GM12872 (cell line): Measurements from ENCODE around the gene LARGE1.

Source experiments
- TF ChIP-seq, protein P1 (sequence below): IDR thresholded peaks from 3 replicates; pipeline ENCODE4 v1.5.1; 2011; ENCODE audit warnings: low read depth, mild to moderate bottlenecking, low read length, moderate library complexity; ENCODE audit not compliant: insufficient read depth

The LARGE1 gene

DNA sequence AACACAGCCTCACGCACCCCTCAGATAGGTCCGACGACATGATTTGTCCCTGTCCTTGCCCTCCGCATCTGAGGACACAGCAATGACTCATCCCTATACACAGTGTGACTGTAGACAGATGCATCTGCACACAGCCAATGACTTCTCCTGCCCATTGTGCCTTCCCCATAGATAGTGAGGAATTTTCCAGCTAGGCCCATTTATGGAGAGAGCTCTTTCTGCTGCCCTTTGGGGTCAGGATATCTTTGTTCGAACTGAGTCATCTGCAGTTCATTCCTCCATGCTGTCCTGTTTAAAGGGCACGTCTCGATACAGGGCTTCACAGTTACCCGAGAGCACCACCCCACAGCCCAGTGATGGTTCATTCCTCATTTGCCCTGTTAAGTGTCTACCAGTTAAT lies 96.7 kb downstream of the LARGE1 start:
- TF ChIP-seq, protein P1, sequence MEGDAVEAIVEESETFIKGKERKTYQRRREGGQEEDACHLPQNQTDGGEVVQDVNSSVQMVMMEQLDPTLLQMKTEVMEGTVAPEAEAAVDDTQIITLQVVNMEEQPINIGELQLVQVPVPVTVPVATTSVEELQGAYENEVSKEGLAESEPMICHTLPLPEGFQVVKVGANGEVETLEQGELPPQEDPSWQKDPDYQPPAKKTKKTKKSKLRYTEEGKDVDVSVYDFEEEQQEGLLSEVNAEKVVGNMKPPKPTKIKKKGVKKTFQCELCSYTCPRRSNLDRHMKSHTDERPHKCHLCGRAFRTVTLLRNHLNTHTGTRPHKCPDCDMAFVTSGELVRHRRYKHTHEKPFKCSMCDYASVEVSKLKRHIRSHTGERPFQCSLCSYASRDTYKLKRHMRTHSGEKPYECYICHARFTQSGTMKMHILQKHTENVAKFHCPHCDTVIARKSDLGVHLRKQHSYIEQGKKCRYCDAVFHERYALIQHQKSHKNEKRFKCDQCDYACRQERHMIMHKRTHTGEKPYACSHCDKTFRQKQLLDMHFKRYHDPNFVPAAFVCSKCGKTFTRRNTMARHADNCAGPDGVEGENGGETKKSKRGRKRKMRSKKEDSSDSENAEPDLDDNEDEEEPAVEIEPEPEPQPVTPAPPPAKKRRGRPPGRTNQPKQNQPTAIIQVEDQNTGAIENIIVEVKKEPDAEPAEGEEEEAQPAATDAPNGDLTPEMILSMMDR: no peak

DNA sequence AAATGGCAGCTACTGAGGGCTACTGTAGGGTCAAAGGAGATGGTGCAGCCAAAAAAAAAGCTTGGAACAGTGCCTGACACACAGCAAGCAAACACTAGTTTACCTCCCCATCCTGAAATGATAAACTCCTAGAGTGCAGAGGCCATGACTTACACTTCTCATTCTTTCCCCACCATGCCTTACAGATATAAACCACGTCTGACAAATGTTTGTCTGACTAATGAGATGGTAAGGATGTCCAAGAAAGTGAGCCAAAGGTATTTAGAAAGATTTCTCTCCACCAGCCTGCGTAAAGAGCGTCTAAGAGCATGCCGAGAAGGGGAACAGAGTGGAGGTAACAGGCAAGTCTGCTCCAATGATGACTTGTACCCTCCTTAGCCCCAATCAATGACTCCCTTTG lies 99.0 kb downstream of the LARGE1 start:
- TF ChIP-seq, protein P1: no peak

DNA sequence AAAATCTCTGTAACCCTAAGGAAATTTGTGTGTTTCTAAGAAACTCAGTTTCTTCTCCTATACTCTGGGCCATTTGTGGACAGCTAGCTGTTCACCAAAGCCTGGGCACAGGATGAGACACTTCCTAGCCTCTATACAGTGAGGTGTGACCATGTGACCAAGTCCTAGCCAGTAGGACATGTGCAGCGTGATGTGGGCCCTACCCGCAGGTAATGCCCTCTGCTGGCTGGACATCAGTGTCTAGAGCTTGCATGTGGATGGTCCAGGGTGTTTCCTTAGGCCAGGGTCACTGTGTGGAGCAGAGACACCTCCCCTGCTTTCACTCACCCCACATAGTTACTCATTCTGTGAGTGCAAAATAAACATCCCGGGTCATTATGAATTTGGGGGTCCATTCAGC lies 100.5 kb downstream of the LARGE1 start:
- TF ChIP-seq, protein P1: no peak

DNA sequence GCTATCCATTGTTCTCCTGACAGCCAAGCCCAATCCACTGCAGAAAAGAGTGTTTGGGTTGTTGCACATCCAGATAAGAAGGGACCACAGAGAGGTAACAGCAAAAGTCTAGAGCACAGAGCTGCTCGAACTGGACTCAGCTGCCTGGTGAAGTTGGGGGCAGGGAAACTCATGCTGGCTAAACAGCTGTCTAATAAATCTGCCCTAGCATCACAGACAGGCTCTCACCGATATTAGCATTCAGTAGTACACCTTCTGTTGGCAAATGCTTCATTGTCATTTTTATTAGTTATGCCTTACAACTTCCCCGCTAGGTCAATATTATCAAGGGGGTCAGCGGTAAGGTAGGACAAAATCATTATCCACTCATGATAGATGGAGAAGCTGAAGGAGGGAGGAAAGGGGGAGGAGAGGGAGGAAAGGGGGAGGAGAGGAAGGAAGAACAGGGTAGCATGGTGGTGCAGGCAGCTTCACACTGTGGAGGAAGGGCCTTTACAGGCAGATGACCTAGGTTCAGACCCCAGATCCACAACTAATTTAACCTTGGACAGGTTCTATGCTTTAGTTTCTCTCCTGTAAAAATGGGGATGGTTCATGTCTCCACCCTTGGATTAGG lies 102.7 kb downstream of the LARGE1 start:
- TF ChIP-seq, protein P1: no peak

DNA sequence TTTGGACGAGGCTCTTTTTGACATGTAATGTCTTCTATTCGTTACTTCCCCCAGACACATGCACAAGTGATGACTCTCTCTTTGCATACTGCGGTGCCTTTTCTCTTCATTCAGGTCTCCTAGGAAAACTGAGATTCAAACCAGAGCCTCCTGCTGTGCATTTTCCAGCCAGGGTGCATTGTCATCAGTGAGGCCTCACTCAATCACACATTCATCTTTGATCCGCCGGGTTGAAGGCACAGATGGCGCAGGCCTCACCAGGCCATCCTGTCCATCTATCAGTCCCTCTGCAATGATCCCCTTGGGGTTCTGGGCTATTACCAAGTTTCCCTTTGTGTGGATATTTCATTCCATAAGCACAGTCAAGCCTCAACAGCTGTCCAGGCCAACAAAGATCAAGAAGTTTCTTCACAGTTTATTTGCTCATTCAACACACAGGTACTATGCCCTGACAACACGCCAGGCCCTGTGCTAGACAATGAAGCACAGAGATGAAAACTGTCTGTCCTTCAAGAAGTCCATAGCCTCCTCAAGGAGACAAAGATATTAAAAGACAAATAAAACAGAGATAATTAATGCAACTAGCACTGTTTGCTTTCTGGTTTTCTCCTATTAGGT lies 107.8 kb downstream of the LARGE1 start:
- TF ChIP-seq, protein P1: no peak

DNA sequence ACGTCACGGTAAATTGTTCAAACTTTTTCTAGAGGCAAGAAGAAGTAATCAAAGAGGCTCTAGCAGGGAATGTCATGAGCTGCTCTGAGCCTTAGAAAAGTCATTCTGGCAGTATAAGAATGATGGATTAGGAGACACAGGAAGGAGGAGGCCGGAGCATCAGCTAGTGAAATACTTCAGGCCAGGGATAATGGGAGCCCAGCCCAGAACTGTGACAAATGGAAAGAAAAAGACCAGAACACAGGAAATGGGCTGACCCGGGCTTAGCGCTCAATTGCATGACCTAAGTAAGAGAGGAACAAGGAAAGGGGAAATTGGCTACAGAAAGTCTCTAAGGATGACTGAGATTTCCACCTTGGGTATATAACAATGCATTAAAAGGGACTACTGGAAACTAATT lies 108.6 kb downstream of the LARGE1 start:
- TF ChIP-seq, protein P1: no peak

DNA sequence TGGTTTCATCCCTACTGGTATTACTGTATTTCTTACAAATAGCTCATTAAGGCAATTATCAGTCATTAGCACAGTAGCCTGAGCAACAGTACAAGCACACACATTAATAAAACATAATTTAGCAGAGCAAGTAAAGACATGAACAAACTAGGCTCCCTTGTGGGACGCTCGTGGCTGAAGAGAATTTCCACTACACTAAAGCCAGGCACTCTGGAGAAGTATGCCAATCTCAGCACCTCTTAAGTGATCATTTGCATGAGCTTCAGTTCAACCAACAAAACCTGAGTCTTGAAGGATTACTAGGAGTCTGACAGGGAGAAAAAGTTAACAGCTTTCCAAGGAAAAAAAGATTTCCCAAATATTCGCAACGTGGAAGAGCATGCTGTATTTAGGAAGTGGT lies 109.1 kb downstream of the LARGE1 start:
- TF ChIP-seq, protein P1: no peak
